ENCODE data around the gene C2orf74. TPM values are rescaled to one million over a fixed set of nuclear protein-coding genes. Genes with fewer than 3 reads are reported as not detected.

Gene C2orf74
- total RNA-seq, 1 experiment from 2014 or later: 7.7 TPM

DNA sequence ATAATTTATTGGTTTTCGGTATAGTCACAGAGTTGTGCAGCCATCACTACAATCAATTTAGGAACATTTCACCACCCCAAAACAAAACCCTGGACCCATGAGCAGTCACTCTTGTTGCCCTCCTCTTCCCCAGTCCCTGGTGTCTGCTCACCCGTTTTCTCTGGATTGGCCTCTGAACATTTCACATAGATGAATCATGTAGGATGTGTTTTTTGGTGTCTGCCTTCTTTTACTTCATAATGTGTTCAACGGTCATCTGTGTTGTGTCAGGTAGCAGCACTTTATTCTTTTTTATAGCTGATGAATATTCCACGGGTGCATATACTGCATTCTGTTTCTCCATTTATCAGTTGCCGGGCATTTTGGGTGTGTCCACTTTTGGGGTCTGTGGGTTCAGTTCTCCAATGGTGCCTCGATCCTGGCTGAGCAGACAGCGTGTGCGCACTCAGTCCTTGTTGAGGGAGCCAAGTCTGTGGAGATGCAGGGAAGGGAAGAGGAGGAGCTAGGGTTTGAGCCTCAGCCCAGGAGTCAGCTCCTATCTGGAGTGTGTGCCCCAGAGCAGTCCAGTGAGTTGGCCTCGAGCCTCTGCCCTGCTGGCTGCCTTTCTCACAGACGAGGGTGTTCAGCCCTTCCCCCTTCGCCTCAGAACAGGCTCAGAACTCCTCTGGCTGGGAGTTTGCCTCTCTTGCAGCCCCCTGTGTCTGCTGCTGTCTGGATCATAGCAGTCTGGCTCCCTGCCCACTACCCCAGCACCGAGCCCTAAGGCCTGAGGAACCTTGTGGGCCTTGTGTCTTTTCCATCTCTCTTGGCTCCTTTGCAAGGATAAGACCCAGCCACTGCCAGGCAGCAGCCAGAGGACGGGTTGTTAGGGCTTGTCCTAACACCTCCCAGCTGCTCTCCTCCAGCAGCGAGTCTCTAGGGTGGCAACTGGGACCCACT is 18.0 kb downstream of the C2orf74 start:
- Histone ChIP-seq H3K36me3 (ENCODE audit: control insufficient read depth, insufficient read depth, low read length) (peaks cover 22% of the 10 kb centered on the region), H3K27ac (ENCODE audit: low read length) (peak overlapping the region; percentile 45), H3K4me1 (ENCODE audit: control insufficient read depth, insufficient read depth, low read length) (peaks cover 31% of the 10 kb centered on the region), H3K27me3 (ENCODE audit: control insufficient read depth, insufficient read depth, low read length) (no peaks in the 10 kb centered on the region), H3K9me3 (ENCODE audit: control insufficient read depth, insufficient read depth, low read depth, low read length) (no peaks in the 10 kb centered on the region), H3K4me3 (ENCODE audit: low read depth in 2 of 2, low read length in 2 of 2) (peak overlapping the region; percentile 26 to 67)
- ChIA-PET CTCF (no interaction called here), POLR2A (no interaction called here)
- DNase-seq (ENCODE audit: low read depth, low spot score): no peak
- TF ChIP-seq SIN3A (IDR thresholded peaks at IDR 0.05; ENCODE audit: borderline replicate concordance, insufficient read depth, low read depth, low read length): no peak
- no peak for TF ChIP-seq TCF7L2 (IDR thresholded peaks at IDR 0.05; ENCODE audit: low read depth, low read length)
- TF ChIP-seq CTCF (IDR thresholded peaks at IDR 0.05): no peak
- TF ChIP-seq, protein P1, sequence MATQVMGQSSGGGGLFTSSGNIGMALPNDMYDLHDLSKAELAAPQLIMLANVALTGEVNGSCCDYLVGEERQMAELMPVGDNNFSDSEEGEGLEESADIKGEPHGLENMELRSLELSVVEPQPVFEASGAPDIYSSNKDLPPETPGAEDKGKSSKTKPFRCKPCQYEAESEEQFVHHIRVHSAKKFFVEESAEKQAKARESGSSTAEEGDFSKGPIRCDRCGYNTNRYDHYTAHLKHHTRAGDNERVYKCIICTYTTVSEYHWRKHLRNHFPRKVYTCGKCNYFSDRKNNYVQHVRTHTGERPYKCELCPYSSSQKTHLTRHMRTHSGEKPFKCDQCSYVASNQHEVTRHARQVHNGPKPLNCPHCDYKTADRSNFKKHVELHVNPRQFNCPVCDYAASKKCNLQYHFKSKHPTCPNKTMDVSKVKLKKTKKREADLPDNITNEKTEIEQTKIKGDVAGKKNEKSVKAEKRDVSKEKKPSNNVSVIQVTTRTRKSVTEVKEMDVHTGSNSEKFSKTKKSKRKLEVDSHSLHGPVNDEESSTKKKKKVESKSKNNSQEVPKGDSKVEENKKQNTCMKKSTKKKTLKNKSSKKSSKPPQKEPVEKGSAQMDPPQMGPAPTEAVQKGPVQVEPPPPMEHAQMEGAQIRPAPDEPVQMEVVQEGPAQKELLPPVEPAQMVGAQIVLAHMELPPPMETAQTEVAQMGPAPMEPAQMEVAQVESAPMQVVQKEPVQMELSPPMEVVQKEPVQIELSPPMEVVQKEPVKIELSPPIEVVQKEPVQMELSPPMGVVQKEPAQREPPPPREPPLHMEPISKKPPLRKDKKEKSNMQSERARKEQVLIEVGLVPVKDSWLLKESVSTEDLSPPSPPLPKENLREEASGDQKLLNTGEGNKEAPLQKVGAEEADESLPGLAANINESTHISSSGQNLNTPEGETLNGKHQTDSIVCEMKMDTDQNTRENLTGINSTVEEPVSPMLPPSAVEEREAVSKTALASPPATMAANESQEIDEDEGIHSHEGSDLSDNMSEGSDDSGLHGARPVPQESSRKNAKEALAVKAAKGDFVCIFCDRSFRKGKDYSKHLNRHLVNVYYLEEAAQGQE (IDR thresholded peaks at IDR 0.05; ENCODE audit: insufficient read depth in 1 of 2, low read depth in 2 of 2, low read length in 1 of 2): no peak
- TF ChIP-seq POLR2AphosphoS5 (IDR thresholded peaks at IDR 0.05; ENCODE audit: low read depth, low read length): no peak
- BruUV-seq (replicated peaks): no TSS peak
- intact Hi-C loops (cut with micrococcal nuclease; ENCODE audit: unreplicated experiment) (no loop called here), in situ Hi-C loops (cut with HindIII; ENCODE audit: low pct_unique_long_range_greater_than_20kb, low sequenced_read_pairs) (no loop called here)
- no peak for ATAC-seq

GRCh38 chr2:61180686-61181085 is 18.7 kb downstream of the C2orf74 start:
- in situ Hi-C loops (cut with HindIII; ENCODE audit: low pct_unique_long_range_greater_than_20kb, low sequenced_read_pairs) (no loop called here), intact Hi-C loops (cut with micrococcal nuclease; ENCODE audit: unreplicated experiment) (no loop called here)
- H3K27ac ChIP-seq (ENCODE audit: low read length): peak overlapping the region; percentile 18; the same call in 1 of the 2 replicates
- no peak for DNase-seq (ENCODE audit: low read depth, low spot score)
- peaks cover 31% of the 10 kb centered on the region for H3K4me1 ChIP-seq (ENCODE audit: control insufficient read depth, insufficient read depth, low read length)
- no peaks in the 10 kb centered on the region for H3K27me3 ChIP-seq (ENCODE audit: control insufficient read depth, insufficient read depth, low read length)
- no peak overlapping the region for H3K4me3 ChIP-seq (ENCODE audit: low read depth in 2 of 2, low read length in 2 of 2)
- peaks cover 29% of the 10 kb centered on the region for H3K36me3 ChIP-seq (ENCODE audit: control insufficient read depth, insufficient read depth, low read length)
- no TSS peak for BruUV-seq (replicated peaks)
- ATAC-seq: no peak
- no peaks in the 10 kb centered on the region for H3K9me3 ChIP-seq (ENCODE audit: control insufficient read depth, insufficient read depth, low read depth, low read length)
- ChIA-PET CTCF (no interaction called here), POLR2A (no interaction called here)
- TF ChIP-seq SIN3A (IDR thresholded peaks at IDR 0.05; ENCODE audit: borderline replicate concordance, insufficient read depth, low read depth, low read length) (no peak), POLR2AphosphoS5 (IDR thresholded peaks at IDR 0.05; ENCODE audit: low read depth, low read length) (no peak), CTCF (IDR thresholded peaks at IDR 0.05) (no peak), TCF7L2 (IDR thresholded peaks at IDR 0.05; ENCODE audit: low read depth, low read length) (no peak)
- TF ChIP-seq, protein P1 (IDR thresholded peaks at IDR 0.05; ENCODE audit: insufficient read depth in 1 of 2, low read depth in 2 of 2, low read length in 1 of 2): no peak
